HG03064 (cell line): ENCODE data around the gene FAM13A.

ENCODE experiments used
- ATAC-seq: cut with Tn5 transposase; IDR thresholded peaks from one replicate; pipeline ENCODE4 v1.9.1; 2021; ENCODE audit warnings: low read depth; ENCODE audit not compliant: unreplicated experiment

Gene FAM13A

GRCh38 chr4:88792821-88793220 lies 264.2 kb downstream of the FAM13A start:
- no peak for ATAC-seq

GRCh38 chr4:88792268-88792781 lies 264.7 kb downstream of the FAM13A start:
- peak; percentile 76 for ATAC-seq

DNA sequence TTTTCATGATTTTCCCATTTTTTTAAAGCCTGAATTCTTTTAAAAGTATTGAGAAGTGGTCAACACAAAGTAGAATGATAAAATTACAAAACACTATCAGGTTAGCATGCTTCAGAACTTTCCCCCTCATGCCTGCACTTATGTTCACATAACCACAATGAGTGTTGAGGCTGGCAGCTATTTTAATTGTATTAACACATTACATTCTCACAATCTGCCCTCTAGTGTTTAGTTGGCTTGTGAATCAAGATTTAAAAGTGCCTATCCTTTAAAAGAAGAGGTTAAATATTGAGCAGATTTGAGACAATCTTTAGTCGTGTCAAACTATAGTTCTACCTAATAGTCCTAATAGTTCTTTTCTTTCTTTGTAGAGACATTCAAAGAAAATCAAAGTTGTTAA lies 265.7 kb downstream of the FAM13A start:
- no peak for ATAC-seq

- ATAC-seq: no peak
These were observed 268.1 kb downstream of the FAM13A start for GRCh38 chr4:88788895-88789294.

- ATAC-seq: no peak
These were observed 268.6 kb downstream of the FAM13A start for GRCh38 chr4:88788424-88788823.

DNA sequence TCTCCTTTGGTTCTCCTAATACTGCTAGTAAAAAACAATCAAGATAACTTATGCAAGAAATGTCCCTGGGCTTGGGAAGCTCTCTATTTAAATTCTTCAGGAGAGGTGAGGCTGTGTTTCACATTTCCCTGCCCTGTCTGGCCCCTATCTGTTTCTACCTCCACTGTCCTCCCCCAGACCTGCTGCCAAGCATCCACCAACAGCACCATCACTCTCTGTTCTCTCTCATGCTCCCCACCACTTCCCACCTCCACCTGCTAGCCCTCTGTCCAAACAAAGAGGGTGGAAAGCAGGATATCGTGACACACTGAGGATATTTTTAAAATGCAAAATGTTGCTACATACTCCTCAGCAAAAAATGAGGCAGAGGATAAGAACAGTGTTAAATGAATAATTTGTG lies 271.0 kb downstream of the FAM13A start:
- ATAC-seq: no peak

DNA sequence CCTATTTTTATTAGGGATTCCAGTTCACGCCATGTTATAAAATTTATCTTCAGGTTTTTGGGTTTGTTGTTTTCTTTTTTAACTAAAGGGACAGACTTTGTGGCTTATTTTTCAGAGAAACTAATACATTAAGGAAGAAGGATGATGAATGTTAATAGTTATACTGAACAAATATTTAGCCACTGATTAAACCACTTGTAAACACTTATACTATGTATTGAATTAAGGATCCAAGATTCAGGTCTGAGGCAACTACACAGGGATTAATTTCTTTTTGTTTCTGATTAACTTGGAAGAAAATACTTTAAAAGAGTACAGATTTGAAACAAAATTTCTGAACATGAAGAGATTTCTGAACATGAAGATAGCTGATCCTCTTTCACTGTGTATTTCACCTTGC lies 276.6 kb downstream of the FAM13A start:
- no peak for ATAC-seq

- no peak for ATAC-seq
These were observed 277.6 kb downstream of the FAM13A start for GRCh38 chr4:88779431-88779830.

GRCh38 chr4:88775529-88775928 lies 281.5 kb downstream of the FAM13A start:
- no peak for ATAC-seq

- ATAC-seq: no peak
These were observed 282.0 kb downstream of the FAM13A start for GRCh38 chr4:88775026-88775425.

- ATAC-seq: no peak
These were observed 285.0 kb downstream of the FAM13A start for GRCh38 chr4:88771883-88772450.

GRCh38 chr4:88765729-88766128 lies 291.3 kb downstream of the FAM13A start:
- no peak for ATAC-seq

DNA sequence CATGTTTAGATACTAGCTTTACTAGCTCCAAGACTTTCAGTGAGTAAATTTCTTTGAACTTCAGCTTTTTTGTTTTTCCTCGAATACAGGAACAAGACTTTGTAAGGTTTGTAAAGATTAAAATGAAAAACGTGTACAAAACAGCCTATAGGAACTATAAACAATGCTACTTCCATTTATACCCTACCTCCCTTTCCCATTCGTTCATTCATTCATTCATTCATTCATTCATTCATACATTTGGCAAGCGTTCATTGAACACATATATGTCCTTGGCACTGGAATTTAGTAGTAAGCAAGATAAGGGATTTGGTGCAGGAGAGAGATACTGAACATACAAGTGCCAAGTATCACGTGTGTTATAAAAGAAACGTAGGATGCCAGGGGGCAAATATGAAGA lies 293.9 kb downstream of the FAM13A start:
- ATAC-seq: no peak

DNA sequence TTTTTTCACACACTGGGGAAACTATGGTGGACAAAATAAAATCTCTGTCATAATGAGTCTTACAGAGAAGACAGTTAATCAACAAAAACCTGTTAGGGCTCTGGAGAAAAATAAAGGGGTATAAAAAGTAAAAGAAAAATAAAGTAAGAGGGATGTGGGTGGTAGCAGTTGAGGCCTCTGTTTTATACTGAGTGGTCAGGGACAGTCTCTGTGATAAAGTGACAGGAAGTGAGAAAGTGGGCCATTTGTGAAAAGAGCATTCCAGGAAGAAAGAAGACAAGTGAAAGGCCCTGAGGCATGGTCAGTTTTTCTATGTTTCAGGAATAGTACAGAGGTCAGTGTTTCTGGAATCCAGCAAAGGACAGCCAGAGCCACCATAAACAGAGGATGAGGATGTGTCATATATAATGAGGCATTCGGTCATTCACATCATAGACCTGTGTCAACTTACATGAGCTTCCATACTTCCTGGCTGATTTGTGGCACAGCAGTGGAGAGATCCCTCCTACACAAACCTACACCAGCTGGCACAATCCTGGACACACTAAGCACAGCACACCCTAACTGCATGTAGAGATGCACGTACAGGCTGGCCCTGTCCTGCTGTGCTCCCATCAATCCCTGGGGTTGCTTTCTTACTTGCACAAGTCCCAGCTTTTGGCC lies 295.0 kb downstream of the FAM13A start:
- ATAC-seq: no peak

DNA sequence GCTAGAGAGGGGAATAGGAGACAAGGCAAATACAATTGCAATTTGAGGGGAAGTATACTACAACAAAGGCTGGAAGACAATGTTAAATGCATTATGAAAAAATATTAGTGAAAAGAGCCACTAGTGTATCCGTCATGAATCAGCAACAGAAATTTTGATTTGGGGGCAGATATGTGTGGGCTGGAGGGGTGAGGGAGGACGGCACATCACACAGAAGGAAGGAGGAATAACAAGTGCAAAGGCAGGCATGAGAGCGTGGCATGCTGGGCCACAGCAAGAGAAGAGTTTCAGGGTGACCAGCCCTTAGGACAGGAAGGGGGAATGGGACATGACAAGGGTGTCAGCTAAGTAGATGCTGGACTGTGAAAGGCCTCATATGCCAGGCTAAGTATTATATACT lies 295.6 kb downstream of the FAM13A start:
- ATAC-seq: no peak

DNA sequence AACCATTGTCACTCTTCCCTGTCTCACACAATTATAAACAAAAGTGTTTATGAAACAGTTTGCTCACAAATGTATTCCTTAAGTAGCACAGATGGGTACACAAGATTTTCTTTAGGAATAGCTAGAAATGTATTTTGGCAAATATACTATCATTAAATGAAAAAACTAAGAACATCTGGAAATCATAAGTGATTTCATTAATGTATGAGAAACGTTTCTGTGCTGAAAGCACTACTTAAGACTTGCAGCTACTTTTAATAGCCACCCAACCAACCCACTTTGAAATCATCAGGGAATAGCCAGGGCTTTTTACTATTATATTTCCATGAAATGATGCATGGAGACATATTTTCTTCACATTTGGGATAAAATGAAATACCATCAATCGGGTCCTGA lies 297.1 kb downstream of the FAM13A start:
- ATAC-seq: no peak

- no peak for ATAC-seq
These were observed 297.7 kb downstream of the FAM13A start for GRCh38 chr4:88759039-88759894.

DNA sequence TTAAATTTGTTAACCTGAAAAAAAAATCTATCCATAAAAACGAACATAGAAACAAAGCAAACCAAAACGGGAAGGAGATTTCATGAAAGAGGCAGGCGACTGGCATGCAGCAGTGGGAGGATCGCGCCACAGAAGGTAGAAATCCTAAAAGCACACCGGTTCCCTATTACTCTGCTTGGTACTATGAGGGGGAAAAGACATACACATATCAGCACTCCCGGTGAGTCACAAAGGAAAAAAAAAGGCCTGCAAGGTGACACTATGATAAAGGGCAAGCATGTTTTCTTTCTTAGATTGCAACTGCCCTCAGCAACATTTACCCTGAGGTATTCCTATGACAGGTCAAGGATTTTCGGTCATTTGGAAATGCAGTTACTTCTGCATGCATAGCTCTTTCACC lies 298.7 kb downstream of the FAM13A start:
- ATAC-seq: no peak

DNA sequence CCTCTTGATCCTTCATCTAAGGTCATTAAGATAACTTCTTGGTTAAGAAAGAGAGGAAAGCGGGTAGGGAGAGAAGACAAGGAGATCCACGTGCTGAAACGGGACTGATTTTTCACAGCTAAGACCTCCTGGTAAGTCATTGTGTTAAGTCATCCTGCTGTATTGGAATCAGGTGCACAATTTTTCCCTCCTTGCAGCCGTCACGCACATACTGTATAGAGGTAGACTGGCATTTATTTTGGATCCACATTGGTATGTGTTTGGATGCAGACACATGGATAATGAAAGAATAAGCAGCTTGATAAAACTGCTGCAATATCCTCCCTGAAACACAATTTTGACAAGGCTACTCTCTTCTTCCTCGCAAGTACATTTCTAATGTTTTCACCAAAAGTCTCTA lies 299.2 kb downstream of the FAM13A start:
- no peak for ATAC-seq

DNA sequence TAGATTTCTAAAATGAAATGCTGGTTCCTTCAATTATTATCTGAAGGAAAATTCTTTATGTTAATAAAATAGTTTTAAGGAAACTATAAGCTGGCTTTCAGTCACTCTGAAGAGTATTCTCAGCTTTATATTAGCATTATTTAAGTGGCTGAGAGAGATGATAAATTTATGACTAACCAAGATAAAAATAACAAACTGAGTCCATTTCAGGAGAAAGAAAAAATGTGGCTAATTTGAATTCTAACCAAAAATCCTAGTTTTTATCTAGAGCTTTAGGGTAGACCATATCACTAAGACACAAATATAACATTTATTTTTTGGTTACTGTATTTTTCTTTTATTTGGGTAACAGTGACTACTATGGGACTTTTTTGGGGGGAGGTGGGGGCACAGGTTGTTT lies 299.9 kb downstream of the FAM13A start:
- no peak for ATAC-seq

GRCh38 chr4:88756149-88756548 lies 300.8 kb downstream of the FAM13A start:
- no peak for ATAC-seq

GRCh38 chr4:88755454-88755853 lies 301.5 kb downstream of the FAM13A start:
- ATAC-seq: no peak
